Stimulated activated naive B cell treated with anti-CD40 and anti-IgM and Interleukin-4, amounts not matched to agents 10 μg/mL and 1 μg/mL and 100 μg/mL, for 72 hours (primary cell): Measurements from ENCODE around the gene FAM3C.

Source experiments
- ATAC-seq, 2 donors: fragments of 150-1000 bp; cut with Tn5 transposase; replicated peaks; 2 replicates each; pipeline ENCODE4 v1.10.0; 2021; ENCODE audit warnings: moderate library complexity in 1 of 2
- DNase-seq: peaks from one replicate; pipeline ENCODE4 v3.0.0; 2021
- H3K27ac Mint-ChIP-seq: one replicate; pipeline ENCODE4 v1.8.0; 2022; ENCODE audit warnings: mild to moderate bottlenecking, mixed read lengths
- H3K27me3 Mint-ChIP-seq, 2 donors: one replicate each; pipeline ENCODE4 v1.8.0; 2022; ENCODE audit warnings: mixed read lengths in 2 of 2
- H3K36me3 Mint-ChIP-seq, 2 donors: one replicate each; pipeline ENCODE4 v1.8.0; 2022; ENCODE audit warnings: mixed read lengths in 2 of 2, mild to moderate bottlenecking in 1 of 2
- H3K4me1 Mint-ChIP-seq, 2 donors: one replicate each; pipeline ENCODE4 v1.8.0; 2022; ENCODE audit warnings: mixed read lengths in 2 of 2, mild to moderate bottlenecking in 1 of 2
- H3K4me3 Mint-ChIP-seq, 2 donors: one replicate each; pipeline ENCODE4 v1.8.0; 2022; ENCODE audit warnings: mild to moderate bottlenecking in 2 of 2, mixed read lengths in 2 of 2, moderate library complexity in 1 of 2
- H3K9me3 Mint-ChIP-seq, 2 donors: one replicate each; pipeline ENCODE4 v1.8.0; 2022; ENCODE audit warnings: mixed read lengths in 2 of 2, mild to moderate bottlenecking in 1 of 2

The FAM3C gene

GRCh38 chr7:121343302-121343701, 52.8 kb downstream of the FAM3C start:
- Mint-ChIP-seq H3K27ac (no peak overlapping the region), H3K36me3 (peaks cover 28 to 45% of the 10 kb centered on the region in 2 donors), H3K27me3 (no peaks in the 10 kb centered on the region), H3K9me3 (no peaks in the 10 kb centered on the region), H3K4me3 (no peak overlapping the region), H3K4me1 (peaks cover 16 to 38% of the 10 kb centered on the region in 2 donors)
- DNase-seq (no peak), ATAC-seq (no peak)

DNA sequence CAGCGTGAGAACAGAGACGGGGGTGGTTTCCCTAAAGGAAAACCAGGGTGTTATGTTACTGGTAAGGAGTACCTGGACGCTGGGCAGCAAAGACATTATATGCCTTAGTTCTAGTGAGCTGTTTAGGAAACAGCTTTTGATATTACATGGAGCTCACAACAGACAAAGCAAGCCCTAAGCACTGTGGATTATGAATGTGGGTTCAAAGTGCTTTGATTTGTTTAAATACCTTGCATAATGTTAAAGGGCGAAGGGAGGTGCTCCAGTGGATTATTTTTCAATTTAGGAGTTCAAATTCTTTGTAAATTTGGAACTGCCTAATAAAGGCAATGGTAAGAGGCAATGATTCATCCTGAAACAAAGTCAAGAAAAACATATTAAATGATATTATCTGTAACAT, 53.5 kb downstream of the FAM3C start:
- H3K27ac Mint-ChIP-seq = peak overlapping the region; percentile 89
- peaks cover 16 to 38% of the 10 kb centered on the region in 2 donors for H3K4me1 Mint-ChIP-seq
- H3K4me3 Mint-ChIP-seq = no peak overlapping the region
- no peaks in the 10 kb centered on the region for H3K9me3 Mint-ChIP-seq
- H3K27me3 Mint-ChIP-seq = no peaks in the 10 kb centered on the region
- ATAC-seq (no peak), DNase-seq (no peak)
- H3K36me3 Mint-ChIP-seq = peaks cover 28 to 49% of the 10 kb centered on the region in 2 donors

DNA sequence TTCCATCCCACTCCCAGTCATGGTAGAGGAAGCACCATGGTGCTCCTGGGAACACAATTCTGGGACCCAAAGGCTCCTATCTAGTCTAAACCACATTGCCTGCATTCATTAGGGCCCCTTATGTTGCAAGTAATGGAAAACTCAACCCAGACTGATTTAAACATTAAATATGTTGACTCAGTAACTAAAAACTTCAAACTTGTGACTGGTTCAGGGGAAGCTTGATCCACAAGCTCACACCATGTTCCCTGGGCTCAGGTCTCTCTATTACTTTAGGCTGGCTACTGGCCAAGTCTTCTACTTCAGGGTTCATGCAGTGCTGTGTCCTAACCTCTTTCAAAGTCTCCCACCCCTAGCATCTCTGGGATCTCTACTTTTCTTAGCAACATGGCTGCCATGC, 54.2 kb downstream of the FAM3C start:
- Mint-ChIP-seq H3K36me3 (peaks cover 23 to 42% of the 10 kb centered on the region in 2 donors), H3K4me3 (no peak overlapping the region), H3K27me3 (no peaks in the 10 kb centered on the region), H3K4me1 (peaks cover 13 to 33% of the 10 kb centered on the region in 2 donors), H3K9me3 (no peaks in the 10 kb centered on the region), H3K27ac (peak overlapping the region; percentile 89)
- no peak for DNase-seq
- no peak for ATAC-seq

GRCh38 chr7:121339082-121339481, 57.0 kb downstream of the FAM3C start:
- ATAC-seq (peak in 1 of 2 donors; percentile 13), DNase-seq (no peak)
- no peaks in the 10 kb centered on the region for H3K27me3 Mint-ChIP-seq
- peaks cover 21 to 33% of the 10 kb centered on the region in 2 donors for H3K36me3 Mint-ChIP-seq
- H3K4me1 Mint-ChIP-seq = peaks cover 13 to 16% of the 10 kb centered on the region in 2 donors
- H3K27ac Mint-ChIP-seq = no peak overlapping the region
- H3K4me3 Mint-ChIP-seq = no peak overlapping the region
- no peaks in the 10 kb centered on the region for H3K9me3 Mint-ChIP-seq

GRCh38 chr7:121337398-121337797, 58.7 kb downstream of the FAM3C start:
- ATAC-seq = peak; percentile 64 to 66
- Mint-ChIP-seq H3K27me3 (no peaks in the 10 kb centered on the region), H3K4me1 (peaks cover 8 to 13% of the 10 kb centered on the region in 2 donors), H3K4me3 (no peak overlapping the region), H3K9me3 (no peaks in the 10 kb centered on the region), H3K36me3 (peaks cover 16 to 29% of the 10 kb centered on the region in 2 donors), H3K27ac (no peak overlapping the region)
- DNase-seq = no peak

DNA sequence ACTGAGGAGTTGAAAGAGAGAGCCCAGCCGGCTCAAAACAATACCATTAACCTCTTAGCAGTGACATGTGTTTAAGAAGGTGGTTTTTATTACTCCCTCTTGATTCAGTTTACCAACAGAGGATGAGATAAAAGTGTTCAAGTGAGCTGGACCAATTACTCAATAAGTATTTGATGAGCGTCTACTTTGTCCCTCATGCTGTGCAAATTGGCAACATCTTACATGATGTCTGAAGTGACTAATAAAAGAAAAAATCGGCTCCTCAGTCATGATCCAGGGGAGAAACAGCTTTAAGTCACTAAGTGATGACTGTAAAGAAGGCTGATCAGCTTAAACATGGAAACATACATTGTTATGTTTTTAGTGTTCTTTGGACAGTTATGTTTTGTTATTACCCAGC, 59.5 kb downstream of the FAM3C start:
- Mint-ChIP-seq H3K4me1 (peaks cover 5 to 8% of the 10 kb centered on the region in 2 donors), H3K9me3 (no peaks in the 10 kb centered on the region), H3K4me3 (no peak overlapping the region), H3K36me3 (peaks cover 9 to 23% of the 10 kb centered on the region in 2 donors), H3K27ac (no peak overlapping the region), H3K27me3 (no peaks in the 10 kb centered on the region)
- DNase-seq (no peak), ATAC-seq (no peak)

DNA sequence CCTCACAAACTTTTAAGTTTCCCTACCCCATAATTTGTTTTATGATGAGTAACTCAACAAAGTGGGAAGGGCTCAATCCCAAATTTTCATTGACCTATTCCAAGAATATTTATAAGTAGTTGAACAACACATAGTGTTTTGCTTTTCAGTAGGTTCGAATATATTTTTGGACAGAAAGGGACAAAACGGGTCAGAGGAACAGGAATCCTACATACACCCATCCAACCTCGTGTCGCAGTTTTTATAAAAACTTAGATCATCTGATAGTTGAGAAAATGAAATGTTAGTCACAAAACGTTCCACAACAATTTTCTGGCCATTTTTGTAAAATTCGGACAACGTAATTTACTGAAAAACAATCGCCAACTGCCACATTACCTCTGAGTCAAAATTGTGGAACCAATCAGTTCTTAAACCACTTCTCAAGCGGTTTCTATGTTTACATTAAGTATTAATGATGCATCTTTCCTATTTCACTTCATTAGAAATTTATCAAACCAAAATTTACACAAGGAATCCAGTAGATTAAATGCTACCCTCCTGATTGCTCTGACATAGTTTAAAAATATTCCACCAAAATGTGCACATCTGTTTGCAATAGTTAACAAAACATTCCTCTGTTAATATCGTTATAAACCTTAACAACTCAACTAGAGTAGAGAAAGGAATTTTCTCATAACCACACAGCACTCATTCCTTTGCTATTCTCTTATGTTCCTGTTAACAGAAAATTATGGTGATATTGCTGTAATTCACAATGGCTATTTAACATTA, 61.0 kb downstream of the FAM3C start:
- peaks cover 6 to 21% of the 10 kb centered on the region in 2 donors for H3K36me3 Mint-ChIP-seq
- peaks cover 9 to 12% of the 10 kb centered on the region in 2 donors for H3K4me1 Mint-ChIP-seq
- H3K27ac Mint-ChIP-seq = no peak overlapping the region
- H3K27me3 Mint-ChIP-seq = no peaks in the 10 kb centered on the region
- no peaks in the 10 kb centered on the region for H3K9me3 Mint-ChIP-seq
- ATAC-seq = no peak
- no peak overlapping the region for H3K4me3 Mint-ChIP-seq
- no peak for DNase-seq

- peaks cover 4 to 18% of the 10 kb centered on the region in 2 donors for H3K36me3 Mint-ChIP-seq
- no peak for ATAC-seq
These were observed 61.7 kb downstream of the FAM3C start for GRCh38 chr7:121334376-121334775.

DNA sequence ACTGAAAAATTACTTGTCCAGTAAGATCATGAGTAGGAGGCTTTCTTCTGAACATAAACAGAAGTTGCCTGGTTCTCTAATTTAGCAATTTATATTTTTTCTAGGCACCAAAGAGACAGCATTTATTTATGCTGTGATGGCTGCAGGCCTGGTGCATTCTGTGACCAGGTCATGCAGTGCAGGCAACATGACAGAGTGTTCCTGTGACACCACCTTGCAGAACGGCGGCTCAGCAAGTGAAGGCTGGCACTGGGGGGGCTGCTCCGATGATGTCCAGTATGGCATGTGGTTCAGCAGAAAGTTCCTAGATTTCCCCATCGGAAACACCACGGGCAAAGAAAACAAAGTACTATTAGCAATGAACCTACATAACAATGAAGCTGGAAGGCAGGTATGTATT, 64.5 kb downstream of the FAM3C start:
- Mint-ChIP-seq H3K27me3 (peaks cover 0 to 7% of the 10 kb centered on the region in 2 donors), H3K9me3 (no peaks in the 10 kb centered on the region), H3K27ac (no peak overlapping the region), H3K4me3 (peak overlapping the region; percentile 39 to 60), H3K4me1 (peaks cover 23 to 35% of the 10 kb centered on the region in 2 donors), H3K36me3 (peaks cover 3 to 12% of the 10 kb centered on the region in 2 donors)
- no peak for ATAC-seq
- no peak for DNase-seq

More at GRCh38 chr7:121334376-121334775, 61.7 kb downstream of the FAM3C start:
- Mint-ChIP-seq H3K9me3 (no peaks in the 10 kb centered on the region), H3K27me3 (no peaks in the 10 kb centered on the region), H3K27ac (no peak overlapping the region), H3K4me3 (no peak overlapping the region), H3K4me1 (peaks cover 8 to 15% of the 10 kb centered on the region in 2 donors)
- no peak for DNase-seq

DNA sequence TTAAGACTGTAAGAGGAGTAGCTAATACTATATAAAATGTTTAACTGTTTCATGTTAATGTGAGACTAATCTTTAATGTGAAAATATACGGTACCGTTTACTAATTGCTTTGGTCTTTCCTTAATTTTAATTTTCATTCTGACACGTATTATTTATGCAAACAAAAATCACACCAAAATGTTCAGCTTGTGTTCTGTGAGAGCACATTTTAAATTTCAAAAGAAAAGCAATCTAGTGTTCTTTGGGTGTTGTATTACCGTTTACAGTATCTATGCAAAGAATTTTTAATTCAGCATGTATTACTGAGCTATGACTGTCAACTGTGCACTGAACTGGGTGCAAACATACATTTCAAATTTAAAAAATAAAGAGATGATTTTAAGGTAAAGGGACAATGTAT, 65.1 kb downstream of the FAM3C start:
- Mint-ChIP-seq H3K4me3 (no peak overlapping the region), H3K9me3 (no peaks in the 10 kb centered on the region)
- ATAC-seq = no peak

DNA sequence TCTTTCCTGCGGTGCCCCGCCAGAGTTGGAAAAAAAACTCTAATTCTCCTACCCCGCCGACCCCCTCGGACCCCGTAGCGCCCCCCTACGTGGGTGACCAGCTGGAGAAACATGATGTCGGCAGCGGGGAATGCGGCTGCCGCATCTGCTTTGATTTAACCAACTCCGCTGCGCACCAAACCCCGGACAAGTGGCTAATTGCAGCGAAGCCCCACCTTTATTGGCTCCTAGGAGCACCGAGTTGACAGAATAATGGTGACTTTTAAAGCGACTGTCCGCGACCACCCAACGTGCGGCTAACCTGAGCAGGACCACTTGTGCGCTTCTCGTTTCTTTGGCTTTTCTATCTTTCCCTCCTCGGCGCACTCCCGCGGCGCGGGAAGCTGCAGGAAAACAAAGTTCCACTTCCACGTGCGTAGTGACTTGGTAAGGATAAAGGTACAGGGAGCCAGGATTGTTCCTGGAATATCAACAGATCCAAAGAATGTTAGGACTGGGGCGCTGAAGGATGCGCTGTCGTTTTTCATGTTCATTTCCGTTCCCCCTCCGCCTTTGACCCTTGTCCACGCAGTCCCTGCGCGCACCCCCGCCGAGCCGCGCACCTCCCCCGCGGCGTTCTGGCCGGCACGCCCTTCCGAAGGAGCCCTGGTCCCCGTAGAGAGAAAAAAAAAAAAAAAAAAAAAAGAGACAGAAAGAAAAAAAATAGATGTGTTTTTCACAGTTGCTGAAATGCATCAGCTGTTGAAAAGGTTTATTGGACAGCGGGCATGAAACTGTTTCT, 65.9 kb downstream of the FAM3C start:
- Mint-ChIP-seq H3K27ac (peak overlapping the region; percentile 87), H3K27me3 (peaks cover 0 to 7% of the 10 kb centered on the region in 2 donors), H3K36me3 (peaks cover 4 to 11% of the 10 kb centered on the region in 2 donors), H3K9me3 (no peaks in the 10 kb centered on the region), H3K4me1 (peaks cover 24 to 38% of the 10 kb centered on the region in 2 donors), H3K4me3 (peak overlapping the region; percentile 90 to 95)
- DNase-seq (no peak), ATAC-seq (peak; percentile 51 to 60)

More for the DNA sequence above, 65.1 kb downstream of the FAM3C start:
- H3K27me3 Mint-ChIP-seq = peaks cover 0 to 7% of the 10 kb centered on the region in 2 donors
- peaks cover 23 to 38% of the 10 kb centered on the region in 2 donors for H3K4me1 Mint-ChIP-seq
- H3K27ac Mint-ChIP-seq = no peak overlapping the region
- DNase-seq = no peak
- H3K36me3 Mint-ChIP-seq = peaks cover 3 to 12% of the 10 kb centered on the region in 2 donors

DNA sequence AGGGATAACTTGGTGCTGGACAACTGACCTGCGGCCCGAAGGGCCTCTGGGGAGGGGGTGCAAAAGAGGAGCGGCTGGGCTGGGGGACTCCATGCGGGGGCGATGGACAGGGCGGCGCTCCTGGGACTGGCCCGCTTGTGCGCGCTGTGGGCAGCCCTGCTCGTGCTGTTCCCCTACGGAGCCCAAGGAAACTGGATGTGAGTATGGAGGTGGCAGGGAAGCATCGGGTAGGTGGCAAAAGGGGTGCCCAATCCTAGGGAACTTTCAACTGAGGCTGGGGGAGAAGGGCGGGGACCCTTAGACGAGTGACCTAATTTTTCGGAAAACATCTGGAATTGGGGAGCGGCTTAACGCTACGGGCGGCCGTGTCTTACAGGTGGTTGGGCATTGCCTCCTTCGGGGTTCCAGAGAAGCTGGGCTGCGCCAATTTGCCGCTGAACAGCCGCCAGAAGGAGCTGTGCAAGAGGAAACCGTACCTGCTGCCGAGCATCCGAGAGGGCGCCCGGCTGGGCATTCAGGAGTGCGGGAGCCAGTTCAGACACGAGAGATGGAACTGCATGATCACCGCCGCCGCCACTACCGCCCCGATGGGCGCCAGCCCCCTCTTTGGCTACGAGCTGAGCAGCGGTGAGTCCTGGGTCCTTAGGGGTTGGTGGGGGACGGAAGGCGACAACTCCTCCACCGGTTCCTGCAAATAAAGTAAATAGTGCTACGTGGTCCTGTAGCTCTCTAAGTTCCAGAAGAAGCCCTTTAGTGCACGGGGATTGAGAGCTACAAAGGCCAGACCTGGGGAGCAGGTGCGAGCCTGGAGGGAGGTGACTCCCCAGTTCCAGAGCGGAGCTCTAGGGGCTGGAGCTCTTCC, 66.7 kb downstream of the FAM3C start:
- H3K4me3 Mint-ChIP-seq = peak overlapping the region; percentile 90 to 95
- H3K9me3 Mint-ChIP-seq = no peaks in the 10 kb centered on the region
- ATAC-seq (peak; percentile 60 to 66), DNase-seq (peak; percentile 49)
- H3K27me3 Mint-ChIP-seq = peaks cover 0 to 7% of the 10 kb centered on the region in 2 donors
- peaks cover 7 to 13% of the 10 kb centered on the region in 2 donors for H3K36me3 Mint-ChIP-seq
- peaks cover 25 to 38% of the 10 kb centered on the region in 2 donors for H3K4me1 Mint-ChIP-seq
- peak overlapping the region; percentile 87 for H3K27ac Mint-ChIP-seq

GRCh38 chr7:121328508-121329190, 67.5 kb downstream of the FAM3C start, which contains the start of gene WNT16:
Gene WNT16, plus strand, starts transcription at chr7:121329000. Its CDS starts 293 bp downstream, at chr7:121329293.
- ATAC-seq (peak; percentile 72 to 78), DNase-seq (peak; percentile 60)
- H3K4me3 Mint-ChIP-seq = peak within 1 kb of the TSS; percentile 90 to 95
- peak within 1 kb of the TSS; percentile 87 for H3K27ac Mint-ChIP-seq
- H3K9me3 Mint-ChIP-seq = no peaks in the 10 kb centered on the region
- peaks cover 0 to 7% of the 10 kb centered on the region in 2 donors for H3K27me3 Mint-ChIP-seq
- H3K4me1 Mint-ChIP-seq = peaks cover 25 to 38% of the 10 kb centered on the region in 2 donors
- H3K36me3 Mint-ChIP-seq = peaks cover 7 to 13% of the 10 kb centered on the region in 2 donors
